GM19455 (cell line): ENCODE results near the gene SPPL2C.

Source experiments
- ATAC-seq: cut with Tn5 transposase; IDR thresholded peaks from one replicate; pipeline ENCODE4 v1.9.1; 2021; ENCODE audit not compliant: unreplicated experiment

Gene SPPL2C

GRCh38 chr17:45874151-45874550 lies 29.5 kb downstream of the SPPL2C start:
- ATAC-seq, result no peak

- ATAC-seq, result no peak
Observed at GRCh38 chr17:45876539-45876938, 31.9 kb downstream of the SPPL2C start.

GRCh38 chr17:45877467-45877866 lies 32.8 kb downstream of the SPPL2C start:
- ATAC-seq, result no peak

GRCh38 chr17:45883063-45883462 lies 38.4 kb downstream of the SPPL2C start:
- ATAC-seq, result no peak

GRCh38 chr17:45886852-45887251 lies 42.2 kb downstream of the SPPL2C start:
- no peak for ATAC-seq

GRCh38 chr17:45888392-45888791 lies 43.7 kb downstream of the SPPL2C start:
- ATAC-seq, result no peak

- ATAC-seq, result no peak
Observed at GRCh38 chr17:45889579-45889978, 44.9 kb downstream of the SPPL2C start.

GRCh38 chr17:45893725-45894021 lies 49.0 kb downstream of the SPPL2C start:
- no peak for ATAC-seq

- ATAC-seq, result no peak
Observed at GRCh38 chr17:45894022-45894784, 49.5 kb downstream of the SPPL2C start, which contains the start of gene MAPT. MAPT (plus strand) TSS chr17:45894554; CDS start chr17:45962338, 67,784 bp downstream.

GRCh38 chr17:45895304-45895968 lies 50.8 kb downstream of the SPPL2C start:
- no peak for ATAC-seq

GRCh38 chr17:45895969-45896785 lies 51.5 kb downstream of the SPPL2C start:
- no peak for ATAC-seq
